ENCODE results near the gene DUSP15.

GRCh38 chr20:31869673-31869941 is 720 bp downstream of the DUSP15 start:
- TF ChIP-seq POLR2A (IDR thresholded peaks at IDR 0.05; ENCODE audit: low read length) = no peak
- TF ChIP-seq GATA1 (IDR thresholded peaks at IDR 0.05; ENCODE audit: low read depth, low read length) = no peak

All from erythroblast (primary cell).